NCI-H524 treated with DMSO at 0.1 percent for 48 hours (cell line): ENCODE data around the gene DCLK2.

ENCODE experiments used
- DNase-seq: peaks from one replicate; lab custom pipeline; 2025; lab: John Stamatoyannopoulos, UW

The DCLK2 gene

DNA sequence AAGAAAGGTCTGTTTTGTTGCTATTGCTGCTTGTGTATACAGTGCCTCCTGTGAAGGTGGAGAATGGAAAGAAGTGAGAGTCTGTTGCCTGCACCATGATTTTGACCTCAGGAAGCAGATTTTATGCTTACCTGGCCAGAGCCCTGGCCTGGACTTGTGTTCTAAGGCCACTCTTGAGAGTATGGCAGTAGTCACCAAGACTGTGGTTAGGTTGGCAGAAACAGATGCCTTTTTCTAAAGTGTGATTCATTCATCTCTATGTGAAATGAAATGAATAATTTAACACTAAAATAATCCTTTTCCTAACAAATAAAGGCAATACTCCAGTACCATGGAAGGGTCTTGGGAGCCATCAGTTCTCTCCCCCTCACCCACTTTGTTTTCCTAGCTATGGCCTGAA, 161.8 kb downstream of the DCLK2 start:
- DNase-seq: no peak

DNA sequence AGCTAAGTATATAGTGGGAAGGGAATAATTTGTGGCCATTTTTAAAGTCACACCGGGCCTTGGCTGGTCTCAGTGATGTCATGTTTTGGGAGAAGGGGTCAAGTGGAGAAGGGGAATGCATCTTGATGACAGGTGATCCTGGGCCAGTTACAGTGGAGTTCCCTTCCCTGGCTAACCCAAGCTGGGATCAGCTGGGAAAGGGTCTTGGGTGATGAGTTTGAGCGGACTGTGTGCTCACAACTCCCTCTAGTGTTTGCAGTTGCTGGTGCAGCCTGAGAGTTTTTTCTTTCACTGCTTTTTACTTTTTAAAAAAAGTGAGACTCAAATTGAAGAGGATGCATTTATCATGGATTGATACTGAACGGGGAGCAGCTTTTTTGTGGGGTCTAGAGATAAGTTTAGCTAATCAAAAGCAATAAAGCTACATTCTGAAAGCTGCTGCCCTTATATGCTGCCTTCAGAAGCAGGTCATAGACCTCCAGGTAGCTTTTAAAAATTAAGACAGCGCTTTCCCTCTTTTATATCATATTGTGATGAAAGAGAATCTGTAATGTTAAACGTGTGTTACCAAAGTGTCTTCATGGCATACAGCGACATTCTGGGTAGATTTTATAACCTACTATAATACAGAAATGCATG, 164.7 kb downstream of the DCLK2 start:
- no peak for DNase-seq

DNA sequence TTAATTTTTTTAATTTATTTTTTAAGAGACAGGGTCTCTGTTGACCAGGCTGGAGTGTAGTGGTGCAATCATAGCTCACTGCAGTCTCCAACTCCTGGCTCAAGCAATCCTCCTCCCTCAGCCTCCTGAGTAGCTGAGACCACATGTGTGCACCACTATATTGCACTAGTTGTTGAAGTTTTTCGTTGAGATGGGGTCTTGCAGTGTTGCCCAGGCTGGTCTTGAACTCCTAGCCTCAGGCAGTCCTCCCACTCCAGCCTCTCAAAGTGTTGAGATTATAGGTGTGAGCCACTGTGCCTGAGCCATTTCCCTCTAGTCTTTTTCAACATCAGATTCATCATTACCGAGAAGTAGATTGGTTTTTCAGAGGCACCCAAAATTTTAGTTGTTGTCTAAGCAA, 165.7 kb downstream of the DCLK2 start:
- no peak for DNase-seq

DNA sequence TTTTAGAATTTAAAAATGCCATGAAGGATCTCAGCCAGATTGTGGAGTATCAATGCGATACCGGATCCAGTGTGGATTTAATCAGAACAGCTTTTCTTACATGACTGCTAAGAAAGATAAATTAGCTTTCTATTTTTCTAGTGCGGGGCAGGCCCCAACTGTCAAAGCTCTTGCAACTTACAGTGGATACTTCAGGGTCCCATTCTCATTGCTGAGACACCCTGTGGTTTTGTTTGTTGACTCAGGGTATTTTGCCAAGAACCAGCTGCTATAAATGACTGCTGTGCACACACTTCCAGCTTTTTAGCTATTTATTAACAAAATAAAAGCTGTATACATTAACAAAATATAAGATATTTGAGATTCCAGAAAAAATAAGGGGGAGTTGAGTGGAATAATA, 166.4 kb downstream of the DCLK2 start:
- DNase-seq: no peak

DNA sequence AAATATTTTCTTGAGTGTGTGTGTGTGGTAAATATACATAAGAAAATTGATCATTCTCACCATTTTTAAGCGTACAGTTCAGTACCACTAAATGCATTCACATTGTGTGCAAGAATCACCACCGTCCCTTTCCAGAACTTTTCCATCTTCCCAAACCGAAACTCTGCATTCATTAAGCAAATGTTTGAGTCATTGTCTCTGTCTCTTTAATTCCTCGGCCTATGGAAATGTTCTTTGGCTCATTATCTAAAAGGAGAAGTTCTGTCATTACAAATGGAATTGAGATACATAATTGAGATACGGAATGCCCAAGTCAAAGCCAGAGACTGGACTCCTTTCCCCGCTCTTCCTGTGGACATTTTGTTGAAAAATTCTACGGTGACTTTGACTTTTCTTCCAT, 168.9 kb downstream of the DCLK2 start:
- DNase-seq: no peak

DNA sequence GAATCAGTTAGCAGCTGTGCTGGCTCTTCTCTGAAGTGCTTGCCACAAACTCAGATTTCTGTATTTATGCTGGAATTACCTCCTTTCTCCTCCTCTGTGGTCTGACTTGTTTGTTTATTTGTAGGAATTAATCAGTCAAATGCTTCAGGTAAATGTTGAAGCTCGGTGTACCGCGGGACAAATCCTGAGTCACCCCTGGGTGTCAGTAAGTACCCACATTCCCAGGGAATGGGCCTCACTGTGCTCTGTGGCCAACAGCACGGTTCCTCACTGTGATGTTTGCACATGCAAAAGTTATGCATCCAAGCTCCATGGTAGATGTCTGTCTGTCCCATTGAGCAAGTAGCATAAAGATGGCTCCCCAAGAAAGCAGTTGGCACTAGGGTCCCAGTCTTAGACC, 169.9 kb downstream of the DCLK2 start:
- no peak for DNase-seq

DNA sequence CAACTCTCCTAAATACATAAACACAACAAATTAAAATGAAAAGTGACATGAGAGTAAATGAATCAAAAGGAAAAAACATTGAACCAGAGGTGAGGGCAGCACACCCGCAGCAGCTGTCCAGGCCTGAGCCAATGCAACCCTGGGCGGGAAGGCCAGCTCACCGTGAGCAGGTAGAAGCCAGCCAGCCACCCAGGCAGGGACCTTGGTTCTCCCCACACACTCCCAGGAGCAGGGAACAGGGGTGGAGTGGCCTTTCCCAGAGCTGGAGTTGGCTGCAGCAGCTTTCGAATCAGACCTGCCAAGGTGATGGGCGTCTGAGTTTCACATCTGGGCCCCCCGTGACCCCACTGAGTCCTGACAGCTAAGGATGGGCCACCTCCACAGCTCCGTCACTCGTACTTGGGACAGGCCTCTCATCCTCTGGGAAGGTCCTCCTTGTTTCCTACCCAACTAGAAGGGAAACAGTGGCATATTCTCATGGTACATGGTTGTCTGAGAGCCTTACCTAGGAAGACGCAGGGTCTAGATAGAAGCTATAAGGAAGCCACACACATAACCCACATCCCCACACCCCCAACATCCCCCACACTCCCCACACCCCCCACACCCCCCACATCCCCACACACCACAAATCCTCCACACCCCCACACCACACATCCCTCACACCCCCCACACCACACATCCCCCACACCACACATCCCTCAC, 172.2 kb downstream of the DCLK2 start:
- DNase-seq: no peak

DNA sequence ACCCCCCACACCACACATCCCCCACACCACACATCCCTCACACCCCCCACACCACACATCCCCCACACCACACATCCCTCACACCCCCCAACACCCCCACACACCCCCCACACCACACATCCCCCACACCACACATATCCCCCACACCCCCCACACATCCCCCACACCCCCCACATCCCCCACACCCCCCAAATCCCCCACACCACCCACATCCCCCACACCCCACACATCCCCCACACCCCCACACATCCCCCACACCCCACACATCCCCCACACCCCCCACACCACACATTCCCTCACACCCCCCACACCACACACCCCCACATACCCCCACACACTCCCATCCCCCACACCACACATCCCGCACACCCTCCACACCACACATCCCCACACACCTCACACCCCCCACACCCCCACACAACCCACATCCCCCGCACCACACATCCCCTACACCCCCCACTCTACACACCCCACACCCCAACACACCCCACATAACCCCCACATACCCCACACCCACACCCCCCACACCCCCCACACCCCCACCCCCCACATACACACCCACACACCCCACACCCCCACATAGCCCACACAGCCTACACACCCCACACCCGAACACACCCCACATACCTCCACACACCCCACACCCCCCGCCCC, 172.9 kb downstream of the DCLK2 start:
- no peak for DNase-seq

DNA sequence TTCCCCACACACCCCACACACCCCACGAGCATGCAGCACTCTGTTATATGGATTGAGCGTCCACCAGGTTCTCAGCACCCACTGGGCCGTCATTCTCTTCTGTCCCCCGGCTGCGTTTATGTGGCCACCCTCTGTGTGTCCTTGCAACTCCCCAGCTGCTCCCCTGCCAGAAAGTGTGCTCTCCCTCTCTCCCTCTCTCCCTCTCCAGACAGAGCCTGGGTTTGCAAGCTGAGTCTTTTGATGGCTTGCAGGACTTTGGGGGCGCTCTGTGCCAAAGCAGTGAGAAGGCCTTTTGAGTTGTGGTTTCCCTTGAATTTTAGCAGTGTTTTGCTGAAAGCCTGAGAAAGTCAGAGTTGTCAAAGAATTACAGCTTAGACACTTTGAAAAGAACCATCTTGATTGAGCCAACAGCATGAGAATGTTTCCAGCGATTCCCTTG, 173.5 kb downstream of the DCLK2 start:
- no peak for DNase-seq

DNA sequence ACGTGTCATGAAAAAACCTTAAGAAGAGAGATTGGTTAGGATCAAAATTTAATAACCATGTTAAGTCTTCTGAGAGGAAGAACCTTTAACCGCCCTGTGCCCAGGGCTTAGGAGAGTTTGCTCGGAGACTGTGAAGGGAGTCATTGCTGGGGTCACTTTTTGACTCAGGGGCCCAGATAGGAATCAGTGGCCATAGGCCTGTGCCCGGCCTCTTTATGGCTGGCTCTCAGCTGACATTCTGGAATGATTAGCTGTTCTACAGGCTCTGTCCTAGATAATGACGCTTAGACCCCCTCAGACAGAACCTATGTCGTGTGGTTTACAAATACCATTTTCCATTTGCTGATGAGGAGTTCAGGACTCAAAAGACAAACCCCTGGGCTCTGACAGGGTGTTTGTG, 174.1 kb downstream of the DCLK2 start:
- no peak for DNase-seq

DNA sequence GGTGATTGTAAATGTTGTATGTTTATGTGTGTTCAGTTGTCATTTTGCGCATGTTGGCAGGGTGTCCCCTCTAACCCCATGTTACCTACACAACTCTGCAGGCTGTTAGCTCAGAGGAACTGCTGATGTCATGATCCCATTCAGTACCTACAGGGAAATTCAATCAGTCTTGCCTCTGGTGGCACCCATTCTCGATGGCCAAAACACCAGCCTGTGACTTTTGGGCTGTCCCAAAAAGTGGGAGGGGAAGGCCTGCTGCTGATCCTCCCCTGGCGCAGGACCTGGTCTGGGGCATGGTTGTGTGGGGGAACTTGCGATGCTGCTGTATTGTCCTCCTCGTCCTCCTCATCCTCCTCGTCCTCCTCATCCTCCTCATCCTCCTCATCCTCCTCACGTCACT, 174.5 kb downstream of the DCLK2 start:
- no peak for DNase-seq

DNA sequence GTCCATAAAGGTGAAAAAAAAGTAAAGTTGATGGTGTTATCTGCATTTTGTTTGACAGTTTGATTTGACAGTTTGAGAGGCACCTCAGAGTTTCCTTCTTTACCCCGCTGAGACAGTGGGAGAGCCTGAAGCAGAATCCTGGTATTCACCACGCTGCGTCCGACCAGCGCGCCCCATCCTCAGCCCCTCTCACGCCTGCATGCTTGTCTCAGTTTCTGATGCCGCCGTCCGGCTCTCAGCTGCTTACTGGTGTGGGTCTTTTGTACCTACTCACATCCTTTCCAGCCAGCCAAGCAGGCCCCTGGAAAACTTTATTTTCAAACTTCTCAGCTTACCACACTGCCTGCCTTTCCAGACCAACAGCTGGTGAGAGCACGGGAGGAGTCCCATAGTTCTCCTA, 175.2 kb downstream of the DCLK2 start:
- no peak for DNase-seq

DNA sequence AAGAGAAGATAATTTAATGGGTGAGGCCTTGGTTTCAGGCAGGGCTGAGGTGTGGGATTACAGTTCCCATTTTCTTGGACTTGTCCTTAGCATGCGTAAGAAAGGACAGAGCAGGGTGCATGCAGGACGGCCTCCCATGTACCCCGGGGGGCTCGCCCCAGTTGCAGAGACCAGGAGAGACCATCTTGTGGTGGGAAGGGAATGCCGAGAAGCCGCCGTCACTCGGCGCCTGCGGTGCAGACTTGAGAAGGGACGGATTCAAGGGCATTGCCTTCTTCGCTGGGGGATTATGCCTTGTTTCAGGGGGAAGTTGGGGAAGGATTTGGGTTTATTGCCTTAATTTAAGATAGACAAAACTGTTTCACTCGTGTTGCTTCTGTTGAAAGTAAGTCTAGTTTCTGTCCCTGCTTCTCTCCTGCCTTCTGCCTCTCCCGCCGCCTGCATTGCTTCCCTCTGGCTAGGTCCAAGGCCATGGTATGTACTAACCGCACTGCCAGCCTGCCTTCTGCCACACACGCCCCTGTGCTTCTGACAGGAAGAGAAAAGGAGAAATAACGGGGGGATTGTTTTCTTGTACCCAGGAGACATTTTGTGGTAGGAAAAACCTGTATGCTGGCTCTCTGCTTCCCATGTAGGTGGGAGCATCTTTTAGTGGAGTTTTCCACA, 175.9 kb downstream of the DCLK2 start:
- no peak for DNase-seq

DNA sequence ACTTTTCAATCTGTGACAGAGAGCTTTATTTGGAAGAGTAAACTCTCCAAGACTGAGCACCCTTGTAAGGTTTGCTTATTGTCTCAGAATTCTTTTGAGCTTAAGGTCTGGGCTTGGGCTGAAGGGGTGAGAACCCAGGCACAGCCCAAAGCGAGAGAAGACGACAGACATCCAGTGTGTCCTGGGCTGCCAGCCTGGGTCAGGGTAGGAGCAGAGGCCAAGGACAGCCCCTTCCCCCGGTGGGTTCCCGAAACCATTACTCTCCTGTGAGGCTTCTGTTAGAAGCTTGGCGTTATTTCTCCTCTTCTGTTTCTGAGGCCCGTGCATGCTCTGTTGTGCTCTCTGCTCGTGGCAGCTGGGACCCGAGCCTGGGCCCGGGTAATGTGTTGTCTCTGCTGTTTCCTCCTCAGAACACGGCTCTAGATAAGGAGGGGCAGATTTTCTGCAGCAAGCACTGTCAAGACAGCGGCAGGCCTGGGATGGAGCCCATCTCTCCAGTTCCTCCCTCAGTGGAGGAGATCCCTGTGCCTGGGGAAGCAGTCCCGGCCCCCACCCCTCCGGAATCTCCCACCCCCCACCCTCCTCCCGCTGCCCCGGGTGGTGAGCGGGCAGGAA, 177.5 kb downstream of the DCLK2 start:
- no peak for DNase-seq

DNA sequence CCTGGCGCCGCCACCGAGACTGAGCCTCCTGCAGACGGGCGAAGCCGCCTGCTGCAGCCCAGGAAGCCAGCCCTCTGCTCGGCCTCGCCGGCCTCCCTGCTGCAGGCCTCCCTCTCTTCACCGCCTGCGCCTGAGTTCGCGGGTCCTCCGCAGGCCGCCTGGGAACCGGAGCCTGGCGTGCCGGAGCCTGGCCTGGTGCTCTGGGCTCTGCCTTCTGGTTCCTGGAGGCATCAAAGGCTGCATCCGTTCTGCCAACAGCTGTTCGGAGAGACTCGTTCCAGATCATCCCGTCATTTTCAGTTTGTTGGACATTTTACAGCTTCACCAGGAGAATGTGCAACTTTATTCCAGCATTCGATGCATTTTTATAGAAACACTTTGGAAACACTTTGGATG, 178.0 kb downstream of the DCLK2 start:
- DNase-seq: no peak

DNA sequence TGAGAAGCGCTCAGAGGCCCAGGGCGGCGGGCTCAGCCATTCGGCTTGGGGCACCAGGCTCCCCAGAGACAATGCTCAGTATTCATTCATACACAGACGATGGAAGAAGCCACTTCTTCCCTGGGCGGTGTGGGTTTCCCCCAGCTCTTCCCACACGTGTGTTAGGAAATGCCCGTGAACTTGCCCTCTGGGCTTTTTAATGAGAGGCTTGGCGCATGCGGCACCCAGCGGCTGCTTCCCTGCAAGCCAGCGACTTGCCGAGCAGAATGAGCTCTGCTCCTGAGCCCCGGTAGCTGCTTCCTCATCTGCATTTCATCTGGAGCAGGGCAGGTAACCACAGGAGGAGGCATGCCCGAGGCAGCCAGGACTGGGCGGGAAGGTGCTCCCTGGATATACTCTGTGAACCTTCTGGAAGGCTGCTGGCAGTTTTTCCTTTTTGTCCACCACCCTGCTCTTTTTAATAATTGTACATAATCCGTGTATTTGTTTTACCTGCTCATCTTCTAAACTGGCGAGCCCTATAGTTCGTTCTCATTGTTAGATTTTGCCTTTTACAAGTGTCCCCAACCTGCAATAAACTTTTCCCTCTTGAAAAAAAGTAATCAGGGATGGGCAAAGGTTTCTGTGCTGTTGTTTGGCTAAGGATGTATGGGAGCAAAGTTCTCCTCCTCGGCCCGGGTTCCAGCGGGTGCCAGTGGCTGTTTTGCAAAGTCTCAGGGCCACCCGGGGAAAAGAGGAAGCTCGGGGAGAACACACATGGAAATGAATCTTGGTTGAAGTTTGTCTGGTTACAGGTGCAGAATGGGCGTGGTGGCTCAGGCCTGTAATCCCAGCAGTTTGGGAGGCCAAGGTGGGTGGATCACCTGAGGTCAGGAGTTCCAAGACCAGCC, 178.8 kb downstream of the DCLK2 start:
- no peak for DNase-seq

DNA sequence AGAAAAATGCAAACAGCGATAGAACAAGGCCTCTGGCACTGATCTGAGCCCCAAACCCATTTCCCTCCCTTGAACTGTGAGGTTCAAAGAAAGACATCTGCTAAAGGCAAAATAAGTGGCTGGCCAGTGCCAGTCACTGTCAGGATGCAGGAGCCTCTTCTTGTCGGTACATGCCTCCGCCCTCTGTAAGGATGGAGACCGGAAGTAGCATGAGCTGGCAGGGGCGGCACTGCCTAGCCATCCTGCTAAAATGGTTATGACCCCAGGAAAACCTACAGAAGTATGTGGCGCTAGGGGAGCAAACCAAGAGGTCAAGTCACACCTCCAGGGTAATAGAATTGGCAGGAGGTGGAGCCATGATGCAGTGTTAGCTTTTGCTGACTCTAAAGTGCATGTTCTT, 180.3 kb downstream of the DCLK2 start:
- no peak for DNase-seq

DNA sequence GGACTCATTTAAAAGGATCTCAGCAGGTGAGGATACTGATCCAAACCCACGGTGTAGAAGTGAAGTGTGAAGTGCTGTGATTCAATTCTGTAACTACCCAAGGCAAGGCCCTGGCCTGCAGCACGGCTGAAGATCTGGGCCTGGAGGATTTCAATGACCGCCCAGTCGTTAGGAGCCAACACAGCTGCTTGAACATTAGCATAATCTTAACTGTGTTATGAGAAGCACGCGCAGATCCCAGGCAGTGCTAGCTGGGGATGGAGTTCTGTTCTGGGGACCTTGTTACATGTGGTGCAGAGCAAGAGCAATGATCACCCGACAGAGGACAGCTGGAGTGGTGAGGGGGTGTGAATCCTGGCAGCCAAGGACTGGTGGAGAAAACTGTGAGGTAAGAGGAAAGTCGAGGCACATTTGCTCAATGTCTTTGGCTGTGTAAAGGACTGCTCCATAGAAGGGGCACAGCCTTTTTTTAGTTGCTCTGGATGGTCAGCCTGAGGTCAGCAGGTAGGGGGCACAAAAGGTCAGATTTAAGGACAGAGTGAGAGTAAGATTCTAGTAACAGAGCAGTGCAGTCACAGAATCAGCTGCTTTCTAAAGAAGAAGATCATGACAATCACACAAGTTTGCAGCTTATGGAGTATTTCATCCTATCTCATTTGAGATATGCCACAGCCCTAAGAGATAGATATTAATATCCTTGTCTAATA, 181.8 kb downstream of the DCLK2 start:
- DNase-seq: no peak

DNA sequence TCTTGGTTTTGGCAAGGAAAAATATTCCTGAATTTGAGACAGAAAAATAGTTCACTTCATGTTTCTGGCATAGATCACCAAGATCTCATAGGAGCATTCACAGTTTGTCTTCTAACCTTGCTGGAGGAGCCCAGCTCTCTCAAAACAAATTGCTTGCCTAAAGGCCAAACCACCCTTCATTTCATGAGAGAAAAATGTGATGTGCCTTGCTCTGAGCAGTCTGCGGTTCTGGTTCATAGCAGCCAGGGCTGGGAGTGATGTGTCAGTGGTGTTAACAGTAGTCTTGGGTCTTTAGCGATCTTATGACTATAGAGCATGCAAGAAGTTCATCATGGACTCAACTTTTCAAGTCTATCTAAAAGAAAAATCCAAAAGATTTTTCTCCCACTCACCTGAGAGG, 183.3 kb downstream of the DCLK2 start:
- no peak for DNase-seq

DNA sequence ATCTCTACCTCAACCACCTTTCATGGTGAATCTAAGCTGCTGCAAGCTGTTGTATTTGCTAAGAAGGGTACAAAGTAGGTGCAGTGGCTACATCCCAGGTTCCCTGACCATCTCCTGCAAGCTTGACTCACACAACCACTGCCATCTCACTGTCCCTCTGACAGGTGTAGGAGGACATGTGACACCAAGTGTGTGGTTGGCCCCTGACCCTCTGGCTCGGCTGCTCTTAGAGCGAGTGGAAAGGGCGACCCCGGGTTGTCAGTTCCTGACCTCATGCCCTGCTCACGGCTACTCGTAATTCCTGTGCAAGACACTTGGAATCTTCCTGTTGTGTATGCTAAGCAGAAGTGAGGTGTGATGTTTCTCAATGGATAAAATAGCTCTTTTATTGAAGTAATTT, 184.4 kb downstream of the DCLK2 start:
- DNase-seq: no peak

DNA sequence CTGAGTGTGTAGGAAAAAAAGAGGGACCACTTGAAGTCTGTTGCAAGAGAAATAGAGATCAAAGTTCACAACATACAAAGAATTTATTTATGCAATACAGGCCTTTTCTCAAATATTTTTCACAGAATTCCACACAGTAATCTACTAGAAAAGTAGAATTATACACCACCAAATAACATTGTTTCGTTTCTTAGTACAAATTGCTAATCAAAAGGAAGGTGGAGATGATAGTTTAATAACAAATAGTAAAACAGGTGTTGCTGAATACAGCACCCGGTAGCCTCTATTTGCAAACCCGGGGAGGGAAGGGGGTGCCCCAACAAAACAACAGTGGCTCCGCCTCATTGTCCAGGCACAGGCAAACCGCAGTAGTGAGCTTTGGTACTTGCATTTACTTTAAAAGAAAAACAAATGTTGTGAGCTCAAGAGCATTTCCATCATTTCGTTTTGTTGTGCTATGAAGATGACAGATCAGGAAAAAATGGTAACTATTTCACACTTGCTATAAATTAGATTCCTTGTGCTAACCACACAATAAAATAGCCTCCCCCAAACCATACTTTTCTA, 186.4 kb downstream of the DCLK2 start:
- no peak for DNase-seq
